Astrocyte (in vitro differentiated cells and primary cell): ENCODE results near the gene SNX32. TPM values are rescaled to one million over a fixed set of nuclear protein-coding genes. Genes with fewer than 3 reads are reported as not detected.

Experiments
- DNase-seq: peaks from one replicate; pipeline ENCODE4 v3.0.0-alpha.2; 2010; ENCODE audit warnings: low read depth
- FAIRE-seq: peaks from 2 replicates; lab custom pipeline; 2011; peaks lifted over from hg19 to GRCh38; lab: Jason Lieb, UNC
- H2AFZ ChIP-seq: 2 replicates; pipeline ENCODE4 v1.6.0; 2012; ENCODE audit warnings: low read depth, low read length, inconsistent platforms
- H3K27ac ChIP-seq: 2 replicates; pipeline ENCODE4 v1.5.1; 2011; ENCODE audit warnings: low read depth, low read length, inconsistent platforms
- H3K27me3 ChIP-seq: 2 replicates; pipeline ENCODE4 v1.6.0; 2011; ENCODE audit warnings: low read length, inconsistent platforms; ENCODE audit not compliant: insufficient read depth
- H3K36me3 ChIP-seq: 2 replicates; pipeline ENCODE4 v1.5.1; 2011; ENCODE audit warnings: low read length, inconsistent platforms; ENCODE audit not compliant: insufficient read depth
- H3K4me1 ChIP-seq: 2 replicates; pipeline ENCODE4 v1.5.1; 2011; ENCODE audit warnings: low read length, inconsistent platforms; ENCODE audit not compliant: insufficient read depth
- H3K4me2 ChIP-seq: 2 replicates; pipeline ENCODE4 v1.6.0; 2012; ENCODE audit warnings: low read length, inconsistent platforms
- H3K4me3 ChIP-seq: 2 replicates; pipeline ENCODE4 v1.5.1; 2011; ENCODE audit warnings: low read depth, mild to moderate bottlenecking, low read length, inconsistent platforms; ENCODE audit not compliant: insufficient read depth
- H3K79me2 ChIP-seq: 2 replicates; pipeline ENCODE4 v1.6.0; 2012; ENCODE audit warnings: mild to moderate bottlenecking, low read length, inconsistent platforms; ENCODE audit not compliant: insufficient read depth
- H3K9ac ChIP-seq: 2 replicates; pipeline ENCODE4 v1.6.0; 2012; ENCODE audit warnings: mild to moderate bottlenecking, low read length, inconsistent platforms
- H3K9me3 ChIP-seq: 2 replicates; pipeline ENCODE4 v1.5.1; 2012; ENCODE audit warnings: low read depth, mild to moderate bottlenecking, low read length, inconsistent platforms; ENCODE audit not compliant: insufficient read depth
- H4K20me1 ChIP-seq: 2 replicates; pipeline ENCODE4 v1.6.0; 2012; ENCODE audit warnings: low read length, inconsistent platforms; ENCODE audit not compliant: insufficient read depth
- H3K27ac Mint-ChIP-seq: one replicate; pipeline ENCODE4 v1.8.0; 2021; ENCODE audit warnings: mild to moderate bottlenecking, mixed read lengths; ENCODE audit not compliant: unreplicated experiment
- H3K27me3 Mint-ChIP-seq: one replicate; pipeline ENCODE4 v1.8.0; 2021; ENCODE audit warnings: low read depth, mixed read lengths; ENCODE audit not compliant: unreplicated experiment
- H3K36me3 Mint-ChIP-seq: one replicate; pipeline ENCODE4 v1.8.0; 2021; ENCODE audit warnings: low read depth, mixed read lengths; ENCODE audit not compliant: unreplicated experiment
- H3K4me1 Mint-ChIP-seq: one replicate; pipeline ENCODE4 v1.8.0; 2021; ENCODE audit warnings: low read depth, mixed read lengths; ENCODE audit not compliant: unreplicated experiment
- H3K4me3 Mint-ChIP-seq: one replicate; pipeline ENCODE4 v1.8.0; 2021; ENCODE audit warnings: mild to moderate bottlenecking, moderate library complexity, mixed read lengths; ENCODE audit not compliant: unreplicated experiment
- H3K9me3 Mint-ChIP-seq: one replicate; pipeline ENCODE4 v1.8.0; 2021; ENCODE audit warnings: mild to moderate bottlenecking, mixed read lengths; ENCODE audit not compliant: unreplicated experiment
- CTCF ChIP-seq: IDR thresholded peaks from 2 replicates; pipeline ENCODE4 v1.5.1; 2011; ENCODE audit warnings: low read depth, mild to moderate bottlenecking, inconsistent platforms, low read length, moderate library complexity; ENCODE audit not compliant: insufficient read depth
- EZH2 ChIP-seq: IDR thresholded peaks from 2 replicates; pipeline ENCODE4 v1.6.1; 2012; ENCODE audit warnings: mild to moderate bottlenecking, low read length, inconsistent platforms; ENCODE audit not compliant: insufficient read depth
- total RNA-seq: library from RNA; stranded (reverse); gene quantifications from 2 replicates; pipeline ENCODE4 v1.2.1, GENCODE V29; 2021

SNX32 gene
- total RNA-seq, 1 donor from 2014 or later = 1.2 TPM

GRCh38 chr11:65854852-65855837 is 21.4 kb downstream of the SNX32 start:
- Histone ChIP-seq H4K20me1 (peaks cover 72% of the 10 kb centered on the region), H3K79me2 (peaks cover 52% of the 10 kb centered on the region), H3K4me1 (peaks cover 31% of the 10 kb centered on the region), H3K36me3 (peaks cover 37% of the 10 kb centered on the region), H3K9ac (peak overlapping the region; percentile 86), H2AFZ (no peak overlapping the region), H3K4me3 (peak overlapping the region; percentile 98), H3K4me2 (peak overlapping the region; percentile 96), H3K27ac (no peak overlapping the region), H3K27me3 (no peaks in the 10 kb centered on the region), H3K9me3 (no peaks in the 10 kb centered on the region)
- Mint-ChIP-seq H3K4me1 (peaks cover 44% of the 10 kb centered on the region), H3K36me3 (peaks cover 43% of the 10 kb centered on the region), H3K9me3 (no peaks in the 10 kb centered on the region), H3K27ac (peak overlapping the region; percentile 96), H3K4me3 (peak overlapping the region; percentile 99), H3K27me3 (no peaks in the 10 kb centered on the region)
- FAIRE-seq (no peak), DNase-seq (no peak)
- no peak for TF ChIP-seq CTCF
- TF ChIP-seq EZH2 = no peak

- Mint-ChIP-seq H3K9me3 (no peaks in the 10 kb centered on the region), H3K27ac (peak overlapping the region; percentile 96), H3K27me3 (no peaks in the 10 kb centered on the region), H3K4me1 (peaks cover 44% of the 10 kb centered on the region), H3K4me3 (peak overlapping the region; percentile 99), H3K36me3 (peaks cover 41% of the 10 kb centered on the region)
- H3K36me3 ChIP-seq = peaks cover 37% of the 10 kb centered on the region
- DNase-seq (no peak), FAIRE-seq (no peak)
- no peaks in the 10 kb centered on the region for H3K27me3 ChIP-seq
- H3K4me3 ChIP-seq = peak overlapping the region; percentile 98
- peaks cover 31% of the 10 kb centered on the region for H3K4me1 ChIP-seq
- no peak for TF ChIP-seq CTCF
- no peak for TF ChIP-seq EZH2
- peak overlapping the region; percentile 48 for H3K27ac ChIP-seq
- peak overlapping the region; percentile 96 for H3K4me2 ChIP-seq
- peak overlapping the region; percentile 86 for H3K9ac ChIP-seq
- no peaks in the 10 kb centered on the region for H3K9me3 ChIP-seq
- peaks cover 56% of the 10 kb centered on the region for H3K79me2 ChIP-seq
- no peak overlapping the region for H2AFZ ChIP-seq
- peaks cover 67% of the 10 kb centered on the region for H4K20me1 ChIP-seq
Observed at GRCh38 chr11:65855927-65856363, 22.2 kb downstream of the SNX32 start.
